Measurements from ENCODE around the gene ZNF622.
A peak's percentile ranks its signal among the peaks of the same experiment; 100 is the strongest.

The ZNF622 gene, protein sequence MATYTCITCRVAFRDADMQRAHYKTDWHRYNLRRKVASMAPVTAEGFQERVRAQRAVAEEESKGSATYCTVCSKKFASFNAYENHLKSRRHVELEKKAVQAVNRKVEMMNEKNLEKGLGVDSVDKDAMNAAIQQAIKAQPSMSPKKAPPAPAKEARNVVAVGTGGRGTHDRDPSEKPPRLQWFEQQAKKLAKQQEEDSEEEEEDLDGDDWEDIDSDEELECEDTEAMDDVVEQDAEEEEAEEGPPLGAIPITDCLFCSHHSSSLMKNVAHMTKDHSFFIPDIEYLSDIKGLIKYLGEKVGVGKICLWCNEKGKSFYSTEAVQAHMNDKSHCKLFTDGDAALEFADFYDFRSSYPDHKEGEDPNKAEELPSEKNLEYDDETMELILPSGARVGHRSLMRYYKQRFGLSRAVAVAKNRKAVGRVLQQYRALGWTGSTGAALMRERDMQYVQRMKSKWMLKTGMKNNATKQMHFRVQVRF

GRCh38 chr5:16465544-16466432 lies at the start of gene ZNF622:
Gene ZNF622 (minus strand): TSS chr5:16465800. CDS start chr5:16465665, 135 bp downstream.
- DNase-seq: peak; percentile 93

DNA sequence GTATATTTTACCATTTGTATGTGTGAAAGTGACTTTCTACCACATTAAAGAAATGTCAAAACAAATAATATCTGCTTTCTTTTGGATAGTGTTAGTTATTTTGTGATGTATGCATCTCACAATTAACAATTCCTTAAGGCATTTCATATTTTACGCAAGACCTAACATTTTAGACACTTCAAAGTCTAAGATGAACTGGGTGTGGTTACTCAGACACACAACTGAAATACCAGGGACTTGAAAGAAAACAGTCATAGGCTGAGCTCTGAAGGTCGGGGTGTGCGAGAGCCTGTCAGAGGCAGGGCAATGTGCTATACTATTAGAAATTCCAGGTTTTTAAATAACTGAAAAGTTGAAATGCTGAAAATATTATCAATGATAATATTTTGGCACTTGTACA lies 44.5 kb upstream of the ZNF622 start:
- no peak for DNase-seq

- no peak for DNase-seq
Observed at GRCh38 chr5:16508730-16509531, 43.3 kb upstream of the ZNF622 start.

DNA sequence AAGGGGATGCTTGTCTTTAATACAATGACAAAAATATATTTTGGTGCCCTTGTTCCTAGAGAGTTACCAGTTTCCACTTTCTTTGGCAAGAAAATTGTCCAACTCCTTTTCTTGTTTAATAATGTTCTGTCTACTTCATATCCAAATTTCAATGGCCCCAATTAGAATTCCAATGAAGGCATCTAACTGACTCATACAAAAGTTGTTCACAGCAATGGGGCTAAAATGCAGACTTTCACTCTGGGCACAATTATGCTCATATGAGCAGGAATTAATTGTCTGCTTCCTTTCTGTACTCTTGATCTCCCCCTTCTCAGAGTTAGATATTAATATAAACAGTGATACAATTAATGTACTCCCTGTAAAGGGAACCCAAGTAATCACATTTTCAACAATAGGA lies 42.1 kb upstream of the ZNF622 start:
- DNase-seq: no peak

DNA sequence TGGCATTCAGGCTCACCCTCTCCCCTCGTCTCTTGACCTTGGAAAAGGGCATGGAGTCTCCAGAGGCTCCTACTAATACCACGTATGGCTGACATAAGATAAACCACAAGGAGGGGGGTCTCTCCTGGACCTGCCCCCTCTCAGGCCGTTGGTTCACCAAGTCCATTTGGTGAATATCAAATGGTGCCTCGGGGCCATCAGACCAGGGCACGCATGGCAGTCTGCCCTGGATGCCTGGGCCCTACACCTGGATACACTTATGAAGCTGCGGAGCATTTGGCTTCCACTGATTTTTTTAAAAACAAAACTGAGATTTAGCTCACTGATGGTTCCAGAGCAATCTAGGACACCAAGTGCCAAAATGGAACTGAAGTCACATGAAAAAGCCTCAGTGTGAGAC lies 40.3 kb upstream of the ZNF622 start:
- no peak for DNase-seq

- no peak for DNase-seq
Observed at GRCh38 chr5:16505140-16505891, 39.7 kb upstream of the ZNF622 start.

DNA sequence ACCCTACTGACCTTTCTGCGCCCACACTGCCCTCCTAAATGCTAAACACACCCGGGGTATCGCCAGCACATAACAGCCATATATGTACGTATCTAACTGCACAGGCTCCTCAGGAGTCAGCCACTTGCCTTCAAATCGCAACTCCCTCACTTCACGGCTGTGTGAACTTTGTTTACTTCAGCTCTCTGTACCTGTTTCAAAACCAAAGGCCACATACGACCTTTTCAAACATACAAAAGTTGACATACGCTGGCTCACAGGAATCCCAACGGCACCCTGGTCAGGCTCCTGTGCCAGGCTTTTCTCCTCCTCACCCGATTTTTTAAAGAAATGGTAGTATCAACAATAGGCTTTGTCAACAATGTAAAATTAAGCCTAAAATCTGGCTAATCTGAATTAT lies 39.0 kb upstream of the ZNF622 start:
- no peak for DNase-seq

DNA sequence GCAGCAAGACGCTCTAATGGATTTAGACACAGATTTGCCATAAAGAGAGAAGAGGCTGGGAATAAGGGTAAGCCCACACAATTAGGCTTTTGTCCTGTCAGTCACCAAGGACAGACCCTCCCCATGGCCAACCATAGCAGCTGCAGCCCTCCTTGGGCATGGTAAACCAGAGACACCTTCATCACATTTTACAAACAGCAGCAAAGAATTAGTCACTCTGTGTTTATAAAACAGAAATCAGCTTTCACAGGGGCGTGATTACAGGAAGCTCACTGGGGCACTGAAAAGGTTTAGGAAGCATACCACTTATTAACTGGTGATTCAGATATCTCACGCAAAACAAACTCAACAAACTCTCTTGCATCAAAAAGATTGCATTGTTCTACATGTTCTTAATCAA lies 37.3 kb upstream of the ZNF622 start:
- no peak for DNase-seq

- no peak for DNase-seq
Observed at GRCh38 chr5:16500024-16500423, 34.4 kb upstream of the ZNF622 start.

- DNase-seq: no peak
Observed at GRCh38 chr5:16497546-16497945, 31.9 kb upstream of the ZNF622 start.

GRCh38 chr5:16493261-16493660 lies 27.7 kb upstream of the ZNF622 start:
- no peak for DNase-seq

DNA sequence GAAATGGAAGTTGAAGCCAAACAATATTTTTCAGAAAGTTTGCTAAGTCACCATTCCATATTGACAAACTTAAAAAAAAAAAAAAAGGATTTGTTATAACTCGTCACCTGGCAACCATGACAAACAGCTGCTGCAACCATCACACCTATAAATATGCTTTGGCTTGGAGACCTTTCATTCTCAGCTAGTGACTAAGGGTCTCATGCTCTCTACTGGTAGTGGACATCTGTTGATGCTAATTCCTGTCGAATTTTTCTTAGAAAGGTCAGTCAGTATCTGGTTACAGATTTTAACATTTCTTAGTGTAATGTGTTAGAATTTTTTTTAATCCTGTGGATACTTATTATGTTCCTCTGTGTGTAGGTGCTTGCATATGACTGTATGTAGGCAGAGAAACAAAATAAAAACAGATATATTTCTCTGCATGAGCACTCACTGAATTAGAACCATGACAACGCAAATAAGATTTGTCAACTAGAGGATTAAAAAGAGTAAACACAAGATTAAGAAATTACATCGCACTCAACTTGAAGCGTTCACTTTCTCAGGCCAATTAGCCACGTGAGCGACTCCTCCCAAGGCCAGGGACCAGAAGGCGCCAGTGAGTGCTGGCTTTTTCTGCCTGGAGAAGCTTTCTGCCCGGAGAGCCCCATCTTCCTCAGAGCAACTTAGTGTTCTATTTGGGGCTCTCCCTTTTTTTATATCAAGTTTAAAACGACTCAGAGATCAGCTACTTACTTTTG lies 27.0 kb upstream of the ZNF622 start:
- DNase-seq: no peak

DNA sequence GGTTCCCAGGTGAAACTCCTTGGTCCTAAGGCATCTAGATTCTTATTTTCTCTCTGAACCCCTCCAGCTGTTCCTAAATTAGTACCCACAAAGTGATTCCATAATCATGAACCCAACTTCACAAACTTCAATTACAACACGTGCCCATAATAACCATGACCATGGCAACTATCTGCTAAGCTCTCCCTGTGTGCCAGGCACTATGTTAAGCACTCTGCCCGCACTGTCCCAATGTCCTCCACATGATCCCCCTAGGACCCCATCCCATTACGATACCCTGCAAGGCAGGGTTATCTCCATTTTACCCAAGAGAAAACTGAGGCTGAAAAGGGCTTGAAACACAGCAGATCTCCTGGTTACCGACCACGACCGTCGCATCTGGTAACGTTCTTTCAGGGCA lies 25.3 kb upstream of the ZNF622 start:
- DNase-seq: no peak

GRCh38 chr5:16489322-16489791 lies 23.8 kb upstream of the ZNF622 start:
- no peak for DNase-seq

DNA sequence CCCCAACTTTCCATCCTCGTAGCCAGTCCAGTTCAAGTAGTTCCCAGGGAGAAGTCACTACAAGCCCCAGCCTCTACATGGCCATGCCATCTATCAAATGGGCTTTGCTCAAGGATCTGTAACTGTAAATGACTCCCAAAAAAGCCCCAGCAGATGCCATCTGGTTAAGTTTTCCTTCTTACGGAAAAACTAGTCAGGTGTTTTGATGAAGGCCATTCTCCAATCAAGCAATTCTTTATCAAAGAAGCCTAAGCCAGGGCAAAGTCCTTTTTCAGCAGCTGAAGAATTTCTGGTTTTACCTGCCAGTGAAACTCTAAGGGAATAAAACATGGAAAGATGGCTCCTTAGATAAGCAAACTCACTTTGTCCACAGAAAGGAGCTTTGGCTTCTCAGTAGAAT lies 21.9 kb upstream of the ZNF622 start:
- no peak for DNase-seq

- no peak for DNase-seq
Observed at GRCh38 chr5:16486711-16487111, 21.1 kb upstream of the ZNF622 start.

GRCh38 chr5:16485656-16486055 lies 20.1 kb upstream of the ZNF622 start:
- DNase-seq: no peak

DNA sequence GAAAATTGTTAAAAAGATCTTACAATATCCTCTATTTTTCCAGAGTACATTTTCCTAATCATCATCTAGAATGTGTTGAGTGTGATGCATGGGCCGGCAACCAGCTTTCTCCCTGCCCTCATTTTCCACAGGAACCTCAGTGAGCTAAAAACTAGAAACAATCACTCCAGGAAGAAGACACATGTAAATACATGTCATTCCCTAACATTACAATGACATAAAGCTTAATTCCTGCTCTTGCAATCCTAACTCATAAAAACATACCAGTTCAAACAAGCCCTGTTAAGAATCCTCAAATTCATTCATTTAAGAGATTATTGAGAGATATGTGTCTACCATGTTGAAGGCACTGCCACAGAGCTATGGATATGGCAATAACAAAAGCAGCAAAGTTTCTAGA lies 18.5 kb upstream of the ZNF622 start:
- DNase-seq: no peak

DNA sequence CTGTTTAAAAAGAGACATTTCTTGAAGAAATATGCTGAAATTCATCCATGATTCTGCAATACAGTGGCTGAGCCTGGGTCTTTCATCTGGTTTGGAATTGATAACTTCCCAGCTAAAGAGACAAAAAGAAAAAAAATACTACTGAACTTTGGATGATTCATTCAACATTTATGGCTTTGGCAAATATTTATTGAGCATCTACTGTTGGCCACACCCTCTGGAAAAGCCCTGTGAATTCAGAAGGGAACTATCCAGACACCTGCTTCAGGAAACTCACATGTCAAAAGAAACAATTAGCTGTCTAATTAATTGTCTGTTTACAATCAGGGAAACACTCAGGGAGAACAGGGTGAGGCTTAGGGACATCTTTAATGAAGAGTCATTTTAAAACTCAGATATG lies 17.8 kb upstream of the ZNF622 start:
- DNase-seq: no peak

GRCh38 chr5:16482891-16483290 lies 17.3 kb upstream of the ZNF622 start:
- no peak for DNase-seq

DNA sequence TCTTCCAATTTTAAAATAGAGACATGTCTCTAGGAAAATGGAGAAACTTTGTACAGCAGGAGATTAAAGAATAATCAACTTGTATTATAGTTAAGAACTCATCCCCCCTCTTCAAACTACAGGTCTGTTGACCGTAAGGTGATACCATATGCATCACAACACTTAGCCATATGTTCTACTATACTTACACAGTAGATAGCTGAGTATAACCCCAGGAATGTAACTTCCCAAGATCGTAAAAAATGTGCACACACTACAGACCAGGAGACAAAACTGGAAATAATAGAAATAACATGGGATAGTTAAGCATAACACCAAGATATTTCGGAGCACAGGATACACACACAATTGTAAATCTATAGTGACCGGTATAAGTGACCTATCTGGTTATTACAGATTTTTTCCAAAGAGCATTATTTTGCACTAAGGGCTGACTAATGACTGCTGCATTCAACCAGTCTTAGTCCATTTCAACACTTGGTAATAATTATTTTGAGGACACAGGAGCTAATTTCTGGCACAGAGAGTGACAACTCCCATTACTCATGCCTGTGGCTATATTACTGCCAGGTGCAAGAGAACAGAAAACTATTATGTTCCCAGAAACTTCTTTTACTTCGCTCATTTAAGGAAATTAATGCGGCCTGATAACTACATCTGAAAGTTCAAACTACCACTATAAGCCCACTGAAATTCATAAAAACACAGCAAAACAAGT lies 15.4 kb upstream of the ZNF622 start:
- no peak for DNase-seq
